DOHH2 (cell line): ENCODE results near the gene TACR1.

ENCODE experiments used
- H3F3A ChIP-seq: fragments of 200-600 bp; sonication (generic), shearing (Covaris generic); 2 replicates; pipeline ENCODE4 v1.6.0; 2016; ENCODE audit warnings: antibody characterized with exemption, mild to moderate bottlenecking; ENCODE audit not compliant: control insufficient read depth, insufficient read depth
- H3K27ac ChIP-seq: fragments of 200-600 bp; sonication (generic); 2 replicates; pipeline ENCODE4 v1.5.1; 2014; ENCODE audit warnings: low read depth, mild to moderate bottlenecking, low read length, moderate library complexity
- H3K27me3 ChIP-seq: fragments of 200-600 bp; sonication (generic); 2 replicates; pipeline ENCODE4 v1.6.1; 2014; ENCODE audit warnings: mild to moderate bottlenecking, low read length, mixed read lengths; ENCODE audit not compliant: control insufficient read depth
- H3K36me3 ChIP-seq: fragments of 200-600 bp; sonication (generic); 2 replicates; pipeline ENCODE4 v1.6.1; 2014; ENCODE audit warnings: mild to moderate bottlenecking, low read length, moderate library complexity, mixed read lengths; ENCODE audit not compliant: control insufficient read depth
- H3K4me1 ChIP-seq: fragments of 200-600 bp; sonication (generic); 2 replicates; pipeline ENCODE4 v1.6.1; 2014; ENCODE audit warnings: mild to moderate bottlenecking, low read length, mixed read lengths; ENCODE audit not compliant: control insufficient read depth
- H3K4me2 ChIP-seq: fragments of 200-600 bp; sonication (generic); 2 replicates; pipeline ENCODE4 v1.6.0; 2014; ENCODE audit warnings: mild to moderate bottlenecking, low read length, moderate library complexity
- H3K4me3 ChIP-seq: fragments of 200-600 bp; sonication (generic); 2 replicates; pipeline ENCODE4 v1.5.1; 2014; ENCODE audit warnings: mild to moderate bottlenecking, low read length, mixed read lengths
- H3K79me2 ChIP-seq: fragments of 200-600 bp; sonication (generic); 2 replicates; pipeline ENCODE4 v1.6.1; 2014; ENCODE audit warnings: mild to moderate bottlenecking, low read length, mixed read lengths; ENCODE audit not compliant: control insufficient read depth
- H3K9me2 ChIP-seq: fragments of 200-600 bp; sonication (generic); replicated peaks from 2 replicates; pipeline ENCODE4 v1.6.1; 2014; ENCODE audit warnings: mild to moderate bottlenecking, low read length, mixed read lengths; ENCODE audit not compliant: control insufficient read depth
- H3K9me3 ChIP-seq: fragments of 200-600 bp; sonication (generic); 2 replicates; pipeline ENCODE4 v1.6.1; 2014; ENCODE audit warnings: antibody characterized with exemption, low read length, mixed read lengths; ENCODE audit not compliant: control insufficient read depth, insufficient read depth
- H4K20me1 ChIP-seq: fragments of 200-600 bp; sonication (generic); 2 replicates; pipeline ENCODE4 v1.6.0; 2014; ENCODE audit warnings: low read depth, mild to moderate bottlenecking, antibody characterized with exemption, low read length, moderate library complexity; ENCODE audit not compliant: control insufficient read depth, insufficient read depth
- EZH2phosphoT487 ChIP-seq: fragments of 200-600 bp; sonication (generic); IDR thresholded peaks from 2 replicates; pipeline ENCODE4 v1.6.1; 2017; ENCODE audit warnings: borderline replicate concordance, mild to moderate bottlenecking, antibody characterized with exemption, low read length, moderate library complexity, mixed read lengths
- TF ChIP-seq, protein P1 (sequence below): fragments of 200-600 bp; sonication (generic); IDR thresholded peaks from one replicate; pipeline ENCODE4 v1.5.1; 2014; ENCODE audit warnings: antibody characterized with exemption, mild to moderate bottlenecking, low read depth, low read length; ENCODE audit not compliant: poor library complexity, severe bottlenecking

Gene TACR1

DNA sequence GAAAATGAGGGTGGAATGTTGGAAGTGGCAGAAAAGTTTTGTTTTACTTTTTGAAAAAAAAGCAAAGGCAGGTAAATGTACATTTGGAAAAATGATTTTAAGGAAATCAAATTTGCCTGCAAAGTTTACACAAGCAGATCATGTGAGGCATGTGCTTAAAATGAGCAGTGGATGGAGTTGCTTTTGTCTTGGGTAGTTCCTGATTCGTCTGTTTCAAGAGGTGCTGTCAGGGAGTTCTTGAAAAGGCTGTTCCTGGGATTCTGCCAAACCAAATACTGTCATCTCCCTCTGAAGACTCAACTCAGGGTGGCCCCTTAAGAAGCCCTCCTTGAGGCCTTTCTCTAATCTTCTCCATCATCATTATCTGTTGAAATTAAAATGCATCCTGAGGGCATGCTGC is 59.0 kb downstream of the TACR1 start:
- TF ChIP-seq, protein P1, sequence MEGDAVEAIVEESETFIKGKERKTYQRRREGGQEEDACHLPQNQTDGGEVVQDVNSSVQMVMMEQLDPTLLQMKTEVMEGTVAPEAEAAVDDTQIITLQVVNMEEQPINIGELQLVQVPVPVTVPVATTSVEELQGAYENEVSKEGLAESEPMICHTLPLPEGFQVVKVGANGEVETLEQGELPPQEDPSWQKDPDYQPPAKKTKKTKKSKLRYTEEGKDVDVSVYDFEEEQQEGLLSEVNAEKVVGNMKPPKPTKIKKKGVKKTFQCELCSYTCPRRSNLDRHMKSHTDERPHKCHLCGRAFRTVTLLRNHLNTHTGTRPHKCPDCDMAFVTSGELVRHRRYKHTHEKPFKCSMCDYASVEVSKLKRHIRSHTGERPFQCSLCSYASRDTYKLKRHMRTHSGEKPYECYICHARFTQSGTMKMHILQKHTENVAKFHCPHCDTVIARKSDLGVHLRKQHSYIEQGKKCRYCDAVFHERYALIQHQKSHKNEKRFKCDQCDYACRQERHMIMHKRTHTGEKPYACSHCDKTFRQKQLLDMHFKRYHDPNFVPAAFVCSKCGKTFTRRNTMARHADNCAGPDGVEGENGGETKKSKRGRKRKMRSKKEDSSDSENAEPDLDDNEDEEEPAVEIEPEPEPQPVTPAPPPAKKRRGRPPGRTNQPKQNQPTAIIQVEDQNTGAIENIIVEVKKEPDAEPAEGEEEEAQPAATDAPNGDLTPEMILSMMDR, result no peak
- no peak for TF ChIP-seq EZH2phosphoT487
- no peak overlapping the region for H3K27ac ChIP-seq
- no peaks in the 10 kb centered on the region for H3K36me3 ChIP-seq
- H3K27me3 ChIP-seq, result peaks cover 2% of the 10 kb centered on the region; the same call in 1 of the 2 replicates
- H3K79me2 ChIP-seq, result no peaks in the 10 kb centered on the region
- H3F3A ChIP-seq, result no peaks in the 10 kb centered on the region
- H3K9me2 ChIP-seq, result no peaks in the 10 kb centered on the region
- H3K9me3 ChIP-seq, result no peaks in the 10 kb centered on the region
- H3K4me2 ChIP-seq, result no peak overlapping the region
- no peak overlapping the region for H3K4me3 ChIP-seq
- H3K4me1 ChIP-seq, result no peaks in the 10 kb centered on the region
- H4K20me1 ChIP-seq, result no peaks in the 10 kb centered on the region

DNA sequence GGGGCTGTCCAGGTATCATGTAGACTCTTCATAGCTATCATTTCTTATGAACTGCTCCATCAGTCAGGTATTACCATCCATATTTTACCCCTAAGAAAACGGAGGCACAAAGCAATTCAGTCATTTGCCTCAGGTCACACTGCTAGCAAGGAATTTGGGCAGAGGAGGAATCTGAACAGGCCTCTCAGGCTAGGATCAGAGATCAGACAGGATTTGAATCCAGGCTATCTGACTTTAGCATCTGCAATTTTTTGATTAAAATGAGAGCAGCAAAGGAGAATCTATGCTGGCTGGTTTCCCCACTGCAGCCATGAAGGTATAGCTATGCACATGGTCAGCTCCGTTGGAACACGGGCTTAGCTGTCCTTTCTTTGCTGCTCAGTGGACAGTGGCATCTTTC is 60.1 kb downstream of the TACR1 start:
- no peaks in the 10 kb centered on the region for H3K79me2 ChIP-seq
- peaks cover 2% of the 10 kb centered on the region; the same call in 1 of the 2 replicates for H3K27me3 ChIP-seq
- no peaks in the 10 kb centered on the region for H3K9me2 ChIP-seq
- no peaks in the 10 kb centered on the region for H4K20me1 ChIP-seq
- H3K36me3 ChIP-seq, result no peaks in the 10 kb centered on the region
- no peaks in the 10 kb centered on the region for H3K9me3 ChIP-seq
- no peaks in the 10 kb centered on the region for H3F3A ChIP-seq
- H3K27ac ChIP-seq, result no peak overlapping the region
- H3K4me1 ChIP-seq, result no peaks in the 10 kb centered on the region
- no peak overlapping the region for H3K4me2 ChIP-seq
- H3K4me3 ChIP-seq, result no peak overlapping the region
- TF ChIP-seq, protein P1, result no peak
- no peak for TF ChIP-seq EZH2phosphoT487

DNA sequence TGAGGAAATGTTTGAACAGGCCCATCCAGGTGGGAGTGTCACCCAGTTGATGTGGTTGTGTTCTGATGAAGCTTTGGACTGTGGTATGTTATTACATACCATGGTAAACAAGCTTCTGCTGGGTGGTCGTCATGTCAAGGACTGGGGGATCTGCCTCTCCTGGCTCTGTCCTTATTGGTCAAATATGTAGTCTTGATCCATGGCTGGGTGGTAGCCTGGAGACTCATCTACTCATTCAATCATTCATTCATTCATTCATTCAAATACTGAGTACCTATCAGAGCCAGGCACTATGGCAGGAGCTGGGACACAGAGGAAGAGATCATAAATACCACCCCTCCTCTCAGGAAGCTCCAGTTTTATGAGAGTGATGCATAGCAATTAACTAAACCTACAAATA is 60.8 kb downstream of the TACR1 start:
- Histone ChIP-seq H3K9me3 (no peaks in the 10 kb centered on the region), H3K4me3 (no peak overlapping the region), H4K20me1 (no peaks in the 10 kb centered on the region), H3K36me3 (no peaks in the 10 kb centered on the region), H3F3A (no peaks in the 10 kb centered on the region), H3K27ac (no peak overlapping the region), H3K4me2 (no peak overlapping the region), H3K9me2 (no peaks in the 10 kb centered on the region), H3K79me2 (no peaks in the 10 kb centered on the region), H3K4me1 (no peaks in the 10 kb centered on the region), H3K27me3 (peaks cover 2% of the 10 kb centered on the region; the same call in 1 of the 2 replicates)
- TF ChIP-seq, protein P1, result no peak
- TF ChIP-seq EZH2phosphoT487, result no peak
